GM10248 (cell line): ENCODE data around the gene HOXD12.
A peak's percentile ranks its signal among the peaks of the same experiment; 100 is the strongest.

ENCODE experiments used
- CTCF ChIA-PET: fragments of 300-600 bp; sonication (Branson Sonifier 250); formaldehyde crosslinking; extraction: SDS; loops from one replicate; lab custom pipeline; 2021; ENCODE audit warnings: antibody characterized with exemption; lab: Yijun Ruan, JAX
- POLR2A ChIA-PET: fragments of 350-650 bp; sonication (Branson Sonifier 250); formaldehyde crosslinking; extraction: SDS; loops from one replicate; lab custom pipeline; 2020; ENCODE audit warnings: antibody characterized with exemption; lab: Yijun Ruan, JAX
- DNase-seq: peaks from one replicate; pipeline ENCODE4 v3.0.0; 2012; ENCODE audit errors: extremely low spot score
- CTCF ChIP-seq: IDR thresholded peaks from 2 replicates; pipeline ENCODE4 v1.5.1; 2012; ENCODE audit warnings: mild to moderate bottlenecking, low read depth; ENCODE audit errors: extremely low read depth, missing control alignments, control extremely low read depth

The HOXD12 gene

GRCh38 chr2:176099728-176100546, at the start of gene HOXD12:
Gene HOXD12 (plus strand): TSS chr2:176099795. CDS start chr2:176099802, 7 bp downstream.
- no peak for TF ChIP-seq CTCF
- no peak for DNase-seq
- ChIA-PET CTCF (no interaction called here), POLR2A (no interaction called here)

- CTCF ChIA-PET: interaction anchor here (1.6 kb wide), 1 partner anchor 18 kb away, joined by 3 read pairs; no protein-coding TSS in a partner anchor
- TF ChIP-seq CTCF: no peak
- POLR2A ChIA-PET: no interaction called here
- no peak for DNase-seq
These were observed 43.2 kb upstream of the HOXD12 start for GRCh38 chr2:176056406-176056805.

- TF ChIP-seq CTCF: no peak
- POLR2A ChIA-PET: no interaction called here
- DNase-seq: no peak
- CTCF ChIA-PET: no interaction called here
These were observed 35.6 kb upstream of the HOXD12 start for GRCh38 chr2:176063958-176064357.

GRCh38 chr2:176066645-176067588, 32.7 kb upstream of the HOXD12 start:
- TF ChIP-seq CTCF: no peak
- CTCF ChIA-PET: no interaction called here
- peak; percentile 12 for DNase-seq
- POLR2A ChIA-PET: no interaction called here

GRCh38 chr2:176067589-176068418, 31.8 kb upstream of the HOXD12 start:
- DNase-seq: peak; percentile 5
- POLR2A ChIA-PET: no interaction called here
- TF ChIP-seq CTCF: no peak
- CTCF ChIA-PET: interaction anchor here (1.6 kb wide), 1 partner anchor 59 kb away, joined by 4 read pairs; no protein-coding TSS in a partner anchor

GRCh38 chr2:176068419-176068832, 31.2 kb upstream of the HOXD12 start:
- DNase-seq: peak; percentile 6
- CTCF ChIA-PET: interaction anchor here (1.6 kb wide), 1 partner anchor 58 kb away, joined by 4 read pairs; no protein-coding TSS in a partner anchor
- no peak for TF ChIP-seq CTCF
- POLR2A ChIA-PET: no interaction called here
